Psoas muscle (tissue), 8 donors: Measurements from ENCODE around the gene ATP8B4. TPM values are rescaled to one million over a fixed set of nuclear protein-coding genes. Genes with fewer than 3 reads are reported as not detected.

ENCODE experiments used
- ATAC-seq, 4 donors: fragments of 200-7000 bp; cut with Tn5 transposase; one replicate each; pipeline ENCODE4 v1.9.1; 2020; ENCODE audit warnings: moderate library complexity in 3 of 4, mild to moderate bottlenecking in 2 of 4
- DNase-seq, 2 donors: peaks; one replicate each; pipeline ENCODE4 v3.0.0-alpha.2; 2020
- H3K27ac ChIP-seq: fragments of 200-600 bp; one replicate; pipeline ENCODE4 v1.8.0; 2022
- H3K27me3 ChIP-seq, 3 donors: fragments of 200-600 bp in 1 of 3; one replicate each; pipeline versions ENCODE4 v1.6.1 to v1.8.0; 2013 to 2022; ENCODE audit warnings: low read length in 2 of 3, mild to moderate bottlenecking in 2 of 3, moderate library complexity in 1 of 3; ENCODE audit not compliant: insufficient read depth in 3 of 3
- H3K36me3 ChIP-seq, 2 donors: fragments of 200-600 bp in 1 of 2; one replicate each; pipeline versions ENCODE4 v1.6.1 to v1.8.0; 2013 to 2022; ENCODE audit warnings: low read depth in 1 of 2, mild to moderate bottlenecking in 1 of 2, moderate library complexity in 1 of 2; ENCODE audit not compliant: insufficient read depth in 1 of 2
- H3K4me1 ChIP-seq: fragments of 200-600 bp; one replicate; pipeline ENCODE4 v1.8.0; 2022
- H3K4me3 ChIP-seq: fragments of 200-600 bp; one replicate; pipeline ENCODE4 v1.8.0; 2022; ENCODE audit warnings: mild to moderate bottlenecking
- H3K9me3 ChIP-seq: fragments of 200-600 bp; one replicate; pipeline ENCODE4 v1.8.0; 2022
- WGBS, 3 donors: extraction: QIAGEN DNeasy Blood & Tissue Kit; methylation state at CpG; one replicate each; pipeline versions ENCODE4 v1.1.6 to v1.1.7; 2013; 5-methylcytosine and 5-hydroxymethylcytosine counted together
- intact Hi-C, 2 donors: fragments of 100-400 bp; cut with DNase I; formaldehyde crosslinking; loops; one replicate each; pipeline versions ENCODE4 v1.11.0 to v1.14.2; 2022
- polyA plus RNA-seq, 3 donors: library from polyadenylated mRNA; stranded (reverse); fragments of 200-250 nt; gene quantifications; one replicate each; pipeline ENCODE4 v1.2.3, GENCODE V29; 2013
- total RNA-seq, 4 donors: library from RNA; stranded (reverse); fragmentation: NEBNext Ultra II Directional in 2 of 4; extraction: Animal tissue kit (Norgen Biotek cat#: 25700) in 2 of 4; gene quantifications; one replicate each; pipeline versions ENCODE4 v1.2.1 to v1.2.4, GENCODE V29; 2021 to 2023
- TF ChIP-seq, protein P1 (sequence below): fragments of 200-600 bp; IDR thresholded peaks from one replicate; pipeline ENCODE4 v1.8.0; 2022; ENCODE audit warnings: antibody characterized with exemption
- donor health status: healthy with polysubstance abuse.
- donor health status: DM: no; HTN: no; CAD: no; lungs with moderate emphysema.
- donor health status: Bipolar disorder and iron deficiency.
- donor health status: healthy.
- donor health status: DM: yes; HTN: yes; CAD: no.
- donor health status: DM: no; HTN: no; CAD: no.
- donor health status: DM: no; HTN: no; CAD: no.
- donor health status: DM: yes; HTN: yes; CAD: no.

ATP8B4 gene
- total and polyA plus RNA-seq, 7 donors = 0.25 to 2.2 (median 1.0) TPM

DNA sequence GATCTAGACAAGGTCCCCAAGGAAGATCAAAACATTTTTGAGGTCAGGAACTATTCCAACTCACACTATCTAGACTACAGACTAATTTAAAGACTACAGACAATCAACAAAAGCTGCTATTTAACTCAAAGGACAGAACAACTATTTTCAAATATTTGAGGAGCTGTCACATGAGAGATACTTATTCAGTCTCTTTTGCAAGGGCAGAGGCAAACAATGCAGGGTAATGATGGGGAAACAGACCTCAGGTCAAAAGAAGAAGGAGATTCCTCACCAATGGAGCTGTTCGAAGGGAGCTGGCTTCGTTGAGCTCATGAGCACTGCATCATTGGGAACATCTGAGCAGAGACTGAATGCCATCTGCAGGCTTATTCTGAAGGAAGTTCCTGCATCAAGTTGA, 266.3 kb downstream of the ATP8B4 start:
- ATAC-seq (no peak), DNase-seq (no peak)
- WGBS, 3 donors = 59 to 85% (median 79%) methylated on average over 2 of the region's 2 CpGs
- TF ChIP-seq, protein P1, sequence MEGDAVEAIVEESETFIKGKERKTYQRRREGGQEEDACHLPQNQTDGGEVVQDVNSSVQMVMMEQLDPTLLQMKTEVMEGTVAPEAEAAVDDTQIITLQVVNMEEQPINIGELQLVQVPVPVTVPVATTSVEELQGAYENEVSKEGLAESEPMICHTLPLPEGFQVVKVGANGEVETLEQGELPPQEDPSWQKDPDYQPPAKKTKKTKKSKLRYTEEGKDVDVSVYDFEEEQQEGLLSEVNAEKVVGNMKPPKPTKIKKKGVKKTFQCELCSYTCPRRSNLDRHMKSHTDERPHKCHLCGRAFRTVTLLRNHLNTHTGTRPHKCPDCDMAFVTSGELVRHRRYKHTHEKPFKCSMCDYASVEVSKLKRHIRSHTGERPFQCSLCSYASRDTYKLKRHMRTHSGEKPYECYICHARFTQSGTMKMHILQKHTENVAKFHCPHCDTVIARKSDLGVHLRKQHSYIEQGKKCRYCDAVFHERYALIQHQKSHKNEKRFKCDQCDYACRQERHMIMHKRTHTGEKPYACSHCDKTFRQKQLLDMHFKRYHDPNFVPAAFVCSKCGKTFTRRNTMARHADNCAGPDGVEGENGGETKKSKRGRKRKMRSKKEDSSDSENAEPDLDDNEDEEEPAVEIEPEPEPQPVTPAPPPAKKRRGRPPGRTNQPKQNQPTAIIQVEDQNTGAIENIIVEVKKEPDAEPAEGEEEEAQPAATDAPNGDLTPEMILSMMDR = no peak
- Histone ChIP-seq H3K4me1 (no peaks in the 10 kb centered on the region), H3K4me3 (no peak overlapping the region), H3K27me3 (no peaks in the 10 kb centered on the region), H3K36me3 (no peaks in the 10 kb centered on the region), H3K9me3 (peaks cover 9% of the 10 kb centered on the region), H3K27ac (no peak overlapping the region)
- intact Hi-C loops = no loop called here

DNA sequence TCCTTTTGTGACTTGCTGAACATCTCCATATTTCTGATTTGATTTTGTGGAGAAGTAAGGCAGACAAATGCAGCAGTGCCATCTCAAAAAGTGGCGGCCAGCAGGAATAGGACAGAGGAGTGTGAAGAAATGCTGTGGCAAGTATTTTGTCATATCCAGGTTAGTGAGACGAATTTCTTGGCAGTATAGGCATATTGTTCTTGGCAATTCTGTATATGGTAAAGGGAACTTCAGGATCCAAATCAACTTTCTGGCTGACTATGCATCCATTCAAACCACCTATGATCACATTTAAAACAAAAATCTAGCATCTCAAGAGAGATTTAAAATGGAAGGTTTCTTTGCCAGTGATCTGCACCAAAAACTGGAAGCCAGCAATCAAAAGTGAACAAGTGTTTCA, 270.2 kb downstream of the ATP8B4 start:
- intact Hi-C loops = no loop called here
- Histone ChIP-seq H3K4me3 (no peak overlapping the region), H3K36me3 (no peaks in the 10 kb centered on the region), H3K27ac (no peak overlapping the region), H3K4me1 (no peaks in the 10 kb centered on the region), H3K9me3 (peaks cover 9% of the 10 kb centered on the region), H3K27me3 (no peaks in the 10 kb centered on the region)
- WGBS, 3 donors = 58 to 64% (median 64%) methylated on average over 2 of the region's 2 CpGs
- ATAC-seq (no peak), DNase-seq (no peak)
- TF ChIP-seq, protein P1 = no peak

DNA sequence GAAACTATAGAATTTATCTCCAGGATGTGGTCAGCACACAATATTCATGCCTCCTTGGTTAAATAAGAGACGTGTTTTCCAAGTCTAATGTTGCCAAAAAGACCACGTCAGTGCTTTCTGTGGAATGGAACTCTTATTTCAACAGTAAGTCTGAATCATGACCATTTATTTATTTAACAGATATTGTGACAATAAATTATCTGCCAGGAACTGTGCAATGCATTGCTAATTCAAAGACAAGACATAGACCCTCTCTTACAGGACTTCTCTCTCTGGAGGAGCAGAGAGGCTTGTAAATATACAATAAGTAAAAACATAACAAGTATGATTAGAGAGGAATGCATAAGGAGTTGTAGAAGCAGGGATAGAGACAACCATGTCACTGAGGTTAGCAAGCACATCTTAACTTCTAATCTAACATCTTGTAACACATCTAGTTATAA, 270.7 kb downstream of the ATP8B4 start:
- intact Hi-C loops = no loop called here
- no peaks in the 10 kb centered on the region for H3K27me3 ChIP-seq
- no peak for ATAC-seq
- H3K4me1 ChIP-seq = no peaks in the 10 kb centered on the region
- DNase-seq = no peak
- peaks cover 9% of the 10 kb centered on the region for H3K9me3 ChIP-seq
- H3K36me3 ChIP-seq = no peaks in the 10 kb centered on the region
- 50 to 53% (median 53%) methylated on average over 2 of the region's 2 CpGs for WGBS, 3 donors
- TF ChIP-seq, protein P1 = no peak
- no peak overlapping the region for H3K4me3 ChIP-seq
- no peak overlapping the region for H3K27ac ChIP-seq

DNA sequence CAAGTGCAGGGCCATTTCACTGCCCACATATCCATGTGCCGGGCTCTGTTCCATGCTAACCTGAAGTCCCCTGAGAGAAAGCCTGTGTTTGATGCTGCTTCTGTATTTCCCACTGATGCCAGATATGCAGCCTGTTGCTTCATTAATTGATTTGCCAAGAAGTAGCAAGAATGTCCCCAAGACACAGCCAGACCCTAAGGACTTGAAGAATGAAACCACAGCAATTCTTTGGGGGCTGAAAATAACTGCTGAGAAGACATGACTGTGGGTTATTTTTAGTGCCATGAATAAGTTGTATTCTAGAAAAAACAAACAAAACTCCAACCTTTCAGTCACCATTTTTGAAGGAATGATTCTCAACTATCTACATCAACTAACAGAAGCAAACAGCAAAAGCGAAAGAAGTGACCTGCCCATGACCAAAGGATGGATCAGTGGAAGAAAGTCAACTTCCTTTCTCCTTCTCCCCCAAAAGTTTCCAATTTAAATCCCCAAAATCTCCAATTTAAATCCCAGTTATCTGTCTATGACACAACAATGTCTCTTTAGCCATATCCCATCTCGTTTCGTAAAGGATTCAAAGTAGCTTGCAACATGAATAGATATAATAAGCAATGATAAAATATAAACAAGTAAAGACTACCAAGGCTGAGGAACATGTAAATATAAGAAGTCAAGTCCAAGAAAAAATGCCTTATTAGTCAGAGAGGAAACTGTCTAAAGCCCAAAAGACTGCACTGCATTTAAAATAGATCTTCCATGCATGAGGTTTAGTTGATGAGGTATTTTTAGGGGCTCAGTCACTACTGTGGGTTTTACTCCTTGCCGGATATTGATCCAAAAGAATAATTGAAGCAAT, 271.4 kb downstream of the ATP8B4 start:
- ATAC-seq (no peak), DNase-seq (no peak)
- intact Hi-C loops = no loop called here
- Histone ChIP-seq H3K9me3 (peaks cover 9% of the 10 kb centered on the region), H3K4me1 (no peaks in the 10 kb centered on the region), H3K27ac (no peak overlapping the region), H3K36me3 (no peaks in the 10 kb centered on the region), H3K4me3 (no peak overlapping the region), H3K27me3 (no peaks in the 10 kb centered on the region)
- WGBS, 3 donors = 74 to 86% (median 85%) methylated on average over 5 of the region's 5 CpGs
- TF ChIP-seq, protein P1 = no peak
